GM21390 (cell line): Measurements from ENCODE around the gene TIMP2.
"Not testable (repeated sequence)": the region's sequence is repeated elsewhere in the genome, so short reads cannot be mapped to it uniquely, and the experiment has no call there.

ENCODE experiments used
- ATAC-seq: cut with Tn5 transposase; IDR thresholded peaks from one replicate; pipeline ENCODE4 v1.9.1; 2021; ENCODE audit not compliant: unreplicated experiment

The TIMP2 gene

GRCh38 chr17:78925234-78925633 lies at the start of gene TIMP2:
TSS of gene TIMP2 (minus strand) at chr17:78925387. CDS start at chr17:78925088, 299 bp downstream.
- no peak for ATAC-seq

- no peak for ATAC-seq
These were observed 48.8 kb upstream of the TIMP2 start for GRCh38 chr17:78973792-78974520.

- ATAC-seq: no peak
These were observed 48.0 kb upstream of the TIMP2 start for GRCh38 chr17:78973196-78973595.

- ATAC-seq: no peak
These were observed 47.4 kb upstream of the TIMP2 start for GRCh38 chr17:78972507-78973105.

DNA sequence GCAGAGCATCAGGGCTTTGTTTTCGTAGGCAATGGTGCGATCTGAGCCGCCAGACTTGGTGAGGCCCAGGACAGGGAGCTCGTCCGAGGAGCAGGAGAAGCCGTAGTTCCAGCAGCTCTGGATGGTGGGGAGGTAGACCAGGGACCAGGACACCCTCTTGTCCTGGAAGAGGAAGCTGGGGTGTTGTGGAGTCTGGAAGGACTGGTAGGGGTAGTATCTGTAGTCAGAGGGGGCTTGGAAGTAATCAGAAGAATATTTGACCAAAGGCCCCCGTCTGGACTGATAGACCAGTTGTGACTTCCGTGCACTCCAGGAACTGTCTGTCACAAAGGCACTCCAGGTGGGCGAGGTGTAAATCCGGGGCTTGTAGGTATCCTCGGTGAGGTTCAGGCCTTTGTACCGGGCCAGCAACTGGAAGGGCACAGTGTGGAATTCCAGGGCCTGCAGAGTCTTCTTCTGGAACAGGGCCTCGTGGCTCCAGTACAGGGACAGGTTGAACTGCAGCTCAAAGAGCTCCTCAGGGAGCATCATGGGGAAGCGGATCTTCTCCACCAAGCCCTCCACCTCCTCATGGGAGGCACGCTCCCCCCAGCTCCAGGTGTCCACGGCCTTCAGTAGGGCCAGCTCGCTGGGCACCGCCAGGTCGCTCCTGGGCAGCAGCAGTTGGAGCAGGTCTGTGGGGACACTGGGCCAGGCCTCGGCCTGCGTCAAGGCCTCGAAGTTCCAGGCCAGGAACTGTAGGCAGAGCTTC lies 46.7 kb upstream of the TIMP2 start:
- no peak for ATAC-seq

GRCh38 chr17:78970834-78971755 lies 45.9 kb upstream of the TIMP2 start:
- ATAC-seq: no peak

DNA sequence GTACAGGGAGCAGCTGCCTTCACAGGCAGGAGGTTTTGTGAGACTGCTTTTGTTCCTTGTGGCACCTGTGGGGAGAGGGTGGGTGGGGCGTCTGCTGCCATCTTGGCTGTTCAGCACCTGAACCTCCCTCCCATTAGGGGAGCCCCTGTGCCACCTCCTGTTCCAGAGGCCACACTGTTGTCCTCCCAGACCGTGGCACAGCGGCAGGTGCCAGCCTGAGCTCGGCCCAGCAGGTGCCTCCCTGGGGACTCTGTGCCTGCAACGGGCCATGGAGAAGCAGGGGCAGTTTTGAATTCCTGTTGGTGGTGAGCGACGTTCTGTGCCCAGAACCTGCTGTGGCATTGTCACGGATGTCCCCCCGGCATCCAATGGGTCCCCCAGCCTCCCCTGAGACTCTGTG lies 44.7 kb upstream of the TIMP2 start:
- no peak for ATAC-seq

DNA sequence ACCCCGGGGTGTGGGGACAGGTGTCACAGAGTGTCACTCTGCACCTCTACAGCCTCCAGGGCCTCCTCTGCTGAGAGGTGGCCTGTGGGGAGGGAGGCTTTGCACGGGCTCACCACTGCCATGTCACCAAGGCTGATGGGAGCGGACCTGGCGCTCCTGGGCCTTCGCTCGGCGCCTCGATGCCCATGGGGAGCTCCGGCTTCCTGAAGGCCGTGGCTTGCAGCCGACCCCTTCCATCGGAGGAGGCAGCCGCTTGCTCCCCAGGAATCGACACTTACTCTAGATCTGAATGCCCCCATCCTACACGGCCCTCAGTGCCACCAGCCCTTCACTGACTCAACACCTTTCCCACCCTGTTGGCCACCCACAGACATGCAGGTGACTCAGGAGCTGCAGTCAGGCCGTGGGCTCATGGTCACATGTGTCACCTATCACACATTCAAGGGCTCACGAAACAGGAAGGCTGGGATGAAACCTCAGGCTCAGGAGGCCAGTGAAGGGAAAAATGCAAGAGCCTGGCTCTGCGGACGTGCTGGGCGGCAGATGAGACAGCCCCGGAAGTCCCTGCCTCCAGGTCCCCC lies 42.7 kb upstream of the TIMP2 start:
- ATAC-seq: no peak

- ATAC-seq: no peak
These were observed 41.9 kb upstream of the TIMP2 start for GRCh38 chr17:78966910-78967600.

GRCh38 chr17:78966123-78966813 lies 41.1 kb upstream of the TIMP2 start:
- no peak for ATAC-seq

DNA sequence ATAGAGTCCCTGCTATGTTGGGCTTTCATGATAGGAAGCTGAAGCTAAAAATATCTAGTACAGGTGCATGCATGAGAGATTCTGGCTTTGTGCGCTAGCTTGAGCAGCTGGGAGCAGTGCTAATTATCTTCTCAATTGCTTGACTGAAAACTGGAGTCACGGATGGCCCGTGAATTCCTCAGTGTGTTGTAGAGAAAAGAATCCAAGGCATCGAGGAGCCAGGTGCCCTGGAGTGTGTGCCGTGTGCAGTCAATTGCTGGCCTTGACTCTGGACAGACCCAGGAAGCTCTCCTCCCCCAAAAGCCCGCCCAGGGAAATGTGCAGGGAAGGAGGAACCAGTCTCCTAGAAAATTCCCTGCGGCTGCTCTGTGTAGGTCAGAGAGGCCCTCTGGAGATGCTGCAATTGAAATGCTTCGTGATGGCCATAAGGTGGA lies 40.3 kb upstream of the TIMP2 start:
- no peak for ATAC-seq

DNA sequence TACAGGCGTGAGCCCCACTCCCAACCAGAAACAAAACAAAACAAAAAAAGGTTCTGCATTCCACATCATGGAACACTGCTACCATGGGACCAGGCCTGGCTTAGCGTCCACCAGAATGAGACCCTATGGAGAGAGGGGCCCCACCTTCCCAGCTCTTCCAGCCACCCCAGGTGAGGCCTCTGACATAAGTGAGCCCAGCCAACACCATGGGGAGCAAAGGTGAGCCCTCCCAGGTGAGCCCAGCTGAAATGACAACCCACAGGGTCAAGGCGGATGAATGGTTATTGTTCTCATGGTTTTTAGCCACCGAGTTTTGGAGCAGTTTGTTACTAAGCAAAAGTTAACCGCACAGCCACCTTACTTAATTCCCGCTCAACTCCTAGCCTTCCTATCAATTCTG lies 38.2 kb upstream of the TIMP2 start:
- ATAC-seq: no peak

- ATAC-seq: not testable (repeated sequence)
These were observed 37.8 kb upstream of the TIMP2 start for GRCh38 chr17:78962984-78963348.

- ATAC-seq: no peak
These were observed 37.3 kb upstream of the TIMP2 start for GRCh38 chr17:78962345-78962983.

DNA sequence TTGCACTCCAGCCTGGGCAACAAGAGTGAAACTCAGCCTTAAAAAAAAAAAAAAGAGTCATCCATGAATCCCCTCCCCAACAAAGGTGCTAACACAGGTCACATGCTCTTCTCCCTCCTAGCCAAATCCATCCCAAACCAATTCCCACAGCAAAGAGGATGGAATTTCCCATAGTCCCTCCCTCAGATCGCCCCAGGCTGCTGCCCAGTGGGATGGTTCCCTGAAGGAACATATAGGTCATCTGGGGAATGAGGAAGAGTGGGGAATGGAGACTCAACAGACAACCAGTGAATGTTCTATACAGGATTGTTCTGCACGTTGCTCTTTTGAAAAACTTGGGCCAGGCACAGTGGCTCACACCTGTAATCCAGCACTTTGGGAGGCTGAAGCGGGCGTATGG lies 36.4 kb upstream of the TIMP2 start:
- ATAC-seq: no peak

DNA sequence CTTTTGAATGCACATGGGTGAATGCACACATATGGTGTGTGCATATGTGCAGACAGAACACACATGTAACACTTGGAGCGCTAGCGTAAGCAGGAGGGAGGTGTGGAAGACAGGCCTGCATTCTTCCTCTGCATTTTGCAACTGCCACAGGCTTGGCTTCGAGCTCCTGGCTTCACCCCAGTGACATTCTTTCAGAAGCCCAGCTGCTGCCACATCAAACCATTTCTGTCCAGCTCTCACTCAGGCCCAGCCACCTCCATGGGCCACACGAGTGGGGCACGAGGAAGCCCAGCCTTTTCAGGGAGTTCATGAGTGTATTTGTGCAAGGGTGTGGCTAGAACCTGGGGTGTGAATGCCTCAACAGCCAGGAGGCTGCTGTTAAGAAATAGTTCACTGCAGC lies 35.7 kb upstream of the TIMP2 start:
- no peak for ATAC-seq

DNA sequence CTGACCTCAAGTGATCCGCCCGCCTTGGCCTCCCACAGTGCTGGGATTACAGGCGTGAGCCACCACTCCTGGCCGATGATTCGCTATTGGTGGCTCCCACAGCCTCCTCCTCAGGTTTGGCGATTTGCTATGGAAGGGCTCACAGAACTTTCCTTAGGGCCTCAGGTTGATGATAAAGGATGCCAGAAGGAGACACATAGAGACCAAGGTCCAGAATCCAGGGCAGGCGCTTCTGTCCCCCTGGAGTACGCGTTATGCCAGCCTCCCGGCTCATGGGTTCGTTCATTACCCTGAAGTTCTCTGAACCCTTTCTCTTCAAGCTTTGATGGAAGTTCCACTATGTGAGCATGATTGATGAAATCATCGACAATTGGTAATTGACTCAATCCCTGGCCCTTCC lies 34.6 kb upstream of the TIMP2 start:
- no peak for ATAC-seq

- ATAC-seq: no peak
These were observed 33.5 kb upstream of the TIMP2 start for GRCh38 chr17:78958641-78959127.

DNA sequence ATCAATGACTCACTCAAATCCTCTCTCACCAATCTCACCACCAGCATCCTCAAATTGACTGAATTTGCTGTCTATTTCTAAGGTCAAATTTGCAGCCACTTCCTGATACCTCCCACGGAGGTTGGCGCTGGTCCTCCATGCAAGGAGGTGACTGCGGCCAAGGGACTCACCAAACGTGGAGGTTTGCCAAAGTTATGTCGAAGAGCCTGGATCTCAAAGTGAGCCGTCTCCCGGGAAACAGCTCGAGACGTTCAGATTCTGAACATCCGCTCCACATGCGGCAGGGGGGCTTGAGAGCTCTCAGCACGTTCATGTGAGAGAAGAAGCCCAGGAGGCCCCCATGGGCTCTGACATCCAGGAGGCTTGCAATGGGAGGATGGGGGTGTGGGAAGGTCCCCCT lies 31.9 kb upstream of the TIMP2 start:
- no peak for ATAC-seq
